Activated CD4-positive, CD25-positive, alpha-beta regulatory T cell treated with anti-CD3 and anti-CD28 coated beads, Interleukin-2, amount 50 U/mL, for 24 hours (primary cell): ENCODE measurements around the gene GPS1.

Experiments used
- ATAC-seq, 2 donors: fragments of 150-1000 bp; cut with Tn5 transposase; one replicate each; pipeline ENCODE4 v1.10.0; 2021; ENCODE audit warnings: mild to moderate bottlenecking in 1 of 2, moderate library complexity in 1 of 2

GPS1 gene

GRCh38 chr17:82046903-82047302 is 4.8 kb upstream of the GPS1 start:
- no peak for ATAC-seq

- ATAC-seq = no peak
Measured at GRCh38 chr17:82047379-82047778, 4.3 kb upstream of the GPS1 start.

- ATAC-seq = no peak
Measured at GRCh38 chr17:82047914-82048570, 3.7 kb upstream of the GPS1 start.

- no peak for ATAC-seq
Measured at GRCh38 chr17:82048571-82048971, 3.1 kb upstream of the GPS1 start.

- no peak for ATAC-seq
Measured at GRCh38 chr17:82049106-82049505, 2.6 kb upstream of the GPS1 start.

GRCh38 chr17:82049521-82049971 is 2.2 kb upstream of the GPS1 start:
- no peak for ATAC-seq

- no peak for ATAC-seq
Measured at GRCh38 chr17:82050152-82050760, 1.4 kb upstream of the GPS1 start.

GRCh38 chr17:82050761-82051641 is 697 bp upstream of the GPS1 start:
- peak in 1 of 2 donors; percentile 6 for ATAC-seq

- ATAC-seq = no peak
Measured at GRCh38 chr17:82052638-82053059, 951 bp downstream of the GPS1 start.

GRCh38 chr17:82053130-82053529 is 1.4 kb downstream of the GPS1 start:
- ATAC-seq = no peak

- ATAC-seq = no peak
Measured at GRCh38 chr17:82053556-82054263, 2.0 kb downstream of the GPS1 start.

GRCh38 chr17:82054351-82055022 is 2.8 kb downstream of the GPS1 start:
- no peak for ATAC-seq

- ATAC-seq = no peak
Measured at GRCh38 chr17:82055023-82055964, 3.6 kb downstream of the GPS1 start.

- no peak for ATAC-seq
Measured at GRCh38 chr17:82055965-82056728, 4.4 kb downstream of the GPS1 start.

GRCh38 chr17:82056729-82057621 is 5.3 kb downstream of the GPS1 start:
- ATAC-seq = no peak

- ATAC-seq = no peak
Measured at GRCh38 chr17:82058230-82058854, 6.6 kb downstream of the GPS1 start.

- ATAC-seq = no peak
Measured at GRCh38 chr17:82058855-82059249, 7.2 kb downstream of the GPS1 start.

GRCh38 chr17:82059272-82060000 is 7.7 kb downstream of the GPS1 start:
- ATAC-seq = no peak
